ENCODE measurements around the gene RAD9B.

DNA sequence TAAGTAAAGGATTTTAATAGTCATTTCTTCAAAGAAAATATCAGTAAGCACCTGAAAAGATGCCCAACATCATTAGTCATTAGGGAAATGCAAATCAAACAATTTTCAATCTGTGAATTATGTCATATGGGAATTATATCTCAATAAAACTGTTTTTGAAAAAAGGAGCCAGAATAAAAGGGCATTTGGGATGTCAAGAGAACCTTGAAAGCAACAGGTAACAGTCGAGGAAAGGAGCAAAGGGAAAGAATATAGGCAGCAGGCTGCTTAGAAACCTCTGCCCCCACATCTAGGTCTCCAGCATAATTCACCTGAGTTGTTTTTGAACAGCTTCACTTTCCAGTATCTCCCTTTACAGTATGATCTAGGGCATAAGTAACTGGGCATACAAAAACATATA, 12.2 kb downstream of the RAD9B start:
- TF ChIP-seq, protein P1, sequence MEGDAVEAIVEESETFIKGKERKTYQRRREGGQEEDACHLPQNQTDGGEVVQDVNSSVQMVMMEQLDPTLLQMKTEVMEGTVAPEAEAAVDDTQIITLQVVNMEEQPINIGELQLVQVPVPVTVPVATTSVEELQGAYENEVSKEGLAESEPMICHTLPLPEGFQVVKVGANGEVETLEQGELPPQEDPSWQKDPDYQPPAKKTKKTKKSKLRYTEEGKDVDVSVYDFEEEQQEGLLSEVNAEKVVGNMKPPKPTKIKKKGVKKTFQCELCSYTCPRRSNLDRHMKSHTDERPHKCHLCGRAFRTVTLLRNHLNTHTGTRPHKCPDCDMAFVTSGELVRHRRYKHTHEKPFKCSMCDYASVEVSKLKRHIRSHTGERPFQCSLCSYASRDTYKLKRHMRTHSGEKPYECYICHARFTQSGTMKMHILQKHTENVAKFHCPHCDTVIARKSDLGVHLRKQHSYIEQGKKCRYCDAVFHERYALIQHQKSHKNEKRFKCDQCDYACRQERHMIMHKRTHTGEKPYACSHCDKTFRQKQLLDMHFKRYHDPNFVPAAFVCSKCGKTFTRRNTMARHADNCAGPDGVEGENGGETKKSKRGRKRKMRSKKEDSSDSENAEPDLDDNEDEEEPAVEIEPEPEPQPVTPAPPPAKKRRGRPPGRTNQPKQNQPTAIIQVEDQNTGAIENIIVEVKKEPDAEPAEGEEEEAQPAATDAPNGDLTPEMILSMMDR (conservative IDR thresholded peaks at IDR 0.05; ENCODE audit: low read depth, low read length), result no peak
- TF ChIP-seq MAFK (IDR thresholded peaks at IDR 0.05; ENCODE audit: low read depth, low read length) (no peak), RAD21 (IDR thresholded peaks at IDR 0.05; ENCODE audit: low read length) (no peak), MXI1 (IDR thresholded peaks at IDR 0.05; ENCODE audit: borderline replicate concordance, low read depth, low read length) (no peak), FOS (IDR thresholded peaks at IDR 0.05; ENCODE audit: low read depth, low read length) (no peak), POLR2A (IDR thresholded peaks at IDR 0.05; ENCODE audit: low read depth, low read length) (no peak), RFX5 (IDR thresholded peaks at IDR 0.05; ENCODE audit: low read depth, low read length) (no peak), NFE2L2 (IDR thresholded peaks at IDR 0.05; ENCODE audit: low read depth, low read length) (no peak), CEBPB (IDR thresholded peaks at IDR 0.05; ENCODE audit: low read depth, low read length) (no peak)

All from IMR-90 (cell line).